ENCODE data around the gene SELENOM.
"Not testable (repeated sequence)": the region's sequence is repeated elsewhere in the genome, so short reads cannot be mapped to it uniquely, and the experiment has no call there.

SELENOM gene

GRCh38 chr22:31075961-31076360, 31.4 kb downstream of the SELENOM start:
- DNase-seq (ENCODE audit: low read depth) = no peak

GRCh38 chr22:31073545-31074145, 33.7 kb downstream of the SELENOM start:
- DNase-seq (ENCODE audit: low read depth) = not testable (repeated sequence)

DNA sequence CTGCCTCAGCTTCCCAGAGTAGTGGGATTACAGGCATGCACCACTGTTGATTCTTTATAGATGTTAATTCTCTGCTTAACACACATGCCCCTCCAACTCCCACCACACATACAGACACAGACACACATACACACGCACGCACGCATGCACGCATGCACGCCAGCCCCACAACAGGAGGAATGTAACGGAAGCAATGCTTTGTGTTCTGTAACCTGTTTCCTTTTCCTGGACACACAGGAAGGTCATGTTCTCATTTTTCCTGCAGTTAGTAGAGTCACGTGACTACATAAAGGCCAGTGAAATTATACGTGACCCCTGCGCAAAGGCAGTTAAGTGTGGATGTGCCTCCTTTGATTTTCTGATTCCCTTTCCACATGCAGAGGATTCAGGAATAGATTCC, 34.2 kb downstream of the SELENOM start:
- not testable (repeated sequence) for DNase-seq (ENCODE audit: low read depth)

DNA sequence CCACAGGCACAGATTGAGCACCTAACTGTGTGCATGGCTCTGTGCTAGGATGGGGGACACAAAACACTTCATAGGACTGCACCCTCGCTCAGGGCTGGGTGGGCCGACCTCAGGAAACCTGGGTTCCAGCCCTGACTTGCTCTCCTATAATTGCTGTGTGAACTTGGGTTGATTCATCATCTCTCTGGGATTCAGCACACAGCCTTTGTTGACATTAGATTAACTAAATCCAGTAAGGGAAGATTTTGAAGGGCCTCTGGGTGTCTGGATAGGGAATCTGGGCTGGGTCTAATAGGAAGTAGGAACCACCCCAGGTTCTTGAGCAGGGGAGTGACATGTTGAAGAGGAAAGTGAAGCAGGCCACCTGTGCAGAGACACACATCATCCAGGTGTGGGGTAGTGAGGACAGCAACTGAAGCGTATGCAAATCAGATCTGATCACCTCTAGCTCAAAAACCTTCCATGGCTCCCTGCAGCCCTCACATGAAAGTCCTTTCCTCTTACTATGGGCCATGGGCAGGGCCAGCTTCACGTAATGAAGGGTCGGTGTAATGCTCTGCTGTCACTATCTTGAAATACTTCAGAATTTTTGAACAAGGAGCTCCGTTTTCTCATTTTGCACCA, 37.6 kb downstream of the SELENOM start:
- DNase-seq (ENCODE audit: low read depth) = not testable (repeated sequence)

DNA sequence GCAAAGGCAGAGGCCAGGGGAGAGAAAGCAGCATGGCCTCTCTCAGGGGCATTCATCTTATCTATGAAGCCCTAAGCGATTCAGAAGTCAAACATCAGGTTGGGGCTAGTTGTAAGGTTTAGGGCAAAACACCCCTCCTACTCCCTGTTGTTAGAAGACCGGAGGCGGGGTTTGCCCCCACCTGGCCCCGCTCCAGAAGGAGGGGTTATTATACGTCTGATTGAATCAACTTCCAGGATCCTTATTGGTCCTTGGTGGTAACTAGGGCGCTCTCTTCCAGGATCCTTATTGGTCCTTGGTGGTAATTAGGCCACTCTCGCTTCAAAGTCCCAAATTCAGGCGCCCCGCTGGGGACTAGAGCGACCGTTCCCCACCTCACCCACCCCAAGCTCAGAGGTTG, 38.4 kb downstream of the SELENOM start:
- no peak for DNase-seq (ENCODE audit: low read depth)

DNA sequence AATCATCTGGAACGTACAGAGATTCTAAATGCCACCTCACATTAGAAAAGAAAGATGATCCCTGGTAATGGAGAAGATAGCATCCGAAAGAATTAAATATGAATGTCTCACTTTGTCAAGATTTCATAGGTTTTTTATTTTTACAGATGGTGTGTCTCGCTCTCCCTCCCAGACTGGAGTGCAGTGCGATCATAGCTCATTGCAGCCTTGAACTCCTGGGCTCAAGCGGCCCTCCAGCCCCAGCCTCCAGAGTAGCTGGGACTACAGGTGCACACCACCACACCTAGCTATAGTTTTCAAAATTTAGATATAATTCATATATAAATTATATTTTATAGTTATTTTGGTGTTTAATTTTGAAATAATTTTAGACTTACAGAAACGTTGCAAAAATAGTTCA, 43.0 kb downstream of the SELENOM start:
- no peak for DNase-seq (ENCODE audit: low read depth)

- no peak for DNase-seq (ENCODE audit: low read depth)
Observed at GRCh38 chr22:31062566-31063230, 44.7 kb downstream of the SELENOM start.

DNA sequence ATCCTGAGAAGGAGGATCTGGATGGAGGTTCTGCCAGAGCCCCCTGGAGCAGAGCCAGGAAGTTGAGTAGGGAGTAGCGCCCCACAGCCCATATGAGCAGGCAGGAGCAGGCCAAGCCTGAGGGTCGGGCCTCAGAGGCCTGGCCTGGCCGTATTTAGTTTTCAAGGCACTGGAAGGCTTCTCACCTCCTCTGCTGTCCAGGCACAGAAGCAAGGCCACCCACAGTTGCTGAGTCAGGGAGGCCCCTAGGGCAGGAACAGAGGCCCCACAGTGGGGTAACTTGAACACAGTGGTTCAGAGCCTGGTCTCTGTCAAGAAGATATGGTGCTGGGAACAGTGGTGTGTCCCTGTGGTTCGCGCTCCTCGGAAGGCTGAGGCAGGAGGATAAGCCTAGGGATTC, 47.7 kb downstream of the SELENOM start:
- DNase-seq (ENCODE audit: low read depth) = not testable (repeated sequence)

DNA sequence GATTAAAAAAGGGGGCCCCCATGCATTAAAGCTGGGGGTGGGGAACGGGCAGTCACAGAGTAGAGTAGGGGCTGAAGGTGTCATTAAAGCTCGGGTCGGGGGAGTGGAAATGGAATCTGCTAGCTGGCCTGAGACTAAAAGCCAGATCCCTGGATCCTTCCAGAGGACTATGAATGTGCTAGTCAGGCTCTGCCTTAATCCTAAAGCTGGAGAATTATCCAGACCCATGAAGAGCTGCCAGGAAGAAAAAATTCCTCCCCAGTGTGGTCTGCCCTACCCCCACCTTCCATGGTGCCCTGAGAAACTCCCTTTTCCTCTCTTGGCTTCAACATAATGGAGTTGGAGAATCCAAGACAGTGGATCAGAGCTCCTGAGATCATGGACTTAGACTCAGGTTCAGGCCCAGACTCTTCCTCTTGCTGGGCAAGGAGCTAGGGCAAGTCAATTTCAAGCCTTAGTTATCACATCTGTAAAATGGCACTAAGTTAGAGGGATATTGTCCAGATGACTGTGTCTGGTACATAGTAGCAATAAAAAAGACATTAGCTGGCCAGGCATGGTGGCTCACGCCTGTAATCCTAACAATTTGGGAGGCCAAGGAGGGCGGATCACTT, 50.3 kb downstream of the SELENOM start:
- DNase-seq (ENCODE audit: low read depth) = no peak

DNA sequence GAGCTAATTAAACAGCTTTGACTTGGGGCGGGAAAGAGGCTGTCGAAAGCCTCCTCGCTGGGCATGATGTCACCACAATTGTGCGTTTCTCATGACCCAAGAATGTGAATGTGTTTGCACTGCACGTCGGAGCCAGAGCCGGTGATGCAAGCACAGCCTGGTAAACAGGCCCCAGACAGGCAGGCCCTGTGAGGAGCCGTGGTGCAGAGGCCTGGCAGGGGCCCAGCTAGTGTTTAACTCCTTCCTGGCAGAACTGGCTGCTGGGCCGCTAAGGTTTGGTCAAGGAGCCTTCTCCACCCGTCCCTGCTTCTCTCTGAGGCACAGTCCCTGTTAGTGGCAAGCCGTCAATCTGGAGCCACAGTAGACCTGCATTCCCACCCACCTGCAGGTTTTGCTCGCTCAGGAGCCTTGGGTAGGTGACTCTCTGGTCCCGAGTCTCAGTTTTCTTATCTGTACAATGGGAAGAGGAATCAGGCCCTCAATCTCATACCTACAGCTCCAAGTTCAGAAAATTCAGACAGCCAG, 51.7 kb downstream of the SELENOM start:
- no peak for DNase-seq (ENCODE audit: low read depth)

- DNase-seq (ENCODE audit: low read depth) = no peak
Observed at GRCh38 chr22:31055117-31055634, 52.2 kb downstream of the SELENOM start.

Measured in activated T-cell treated with anti-CD3 and anti-CD28 coated beads for 1 hour (primary cell).